Subcutaneous abdominal adipose tissue (tissue), 5 donors: ENCODE results near the gene GADD45GIP1.
"Not testable (repeated sequence)": the region's sequence is repeated elsewhere in the genome, so short reads cannot be mapped to it uniquely, and the experiment has no call there.

Experiments used
- H3K27ac ChIP-seq: one replicate; pipeline ENCODE4 v1.7.0; 2013; ENCODE audit warnings: low read depth, mild to moderate bottlenecking, inconsistent platforms, low read length, moderate library complexity
- H3K27me3 ChIP-seq, 5 donors: one replicate each; pipeline ENCODE4 v1.7.0; 2013; ENCODE audit warnings: low read length in 5 of 5, inconsistent platforms in 1 of 5; ENCODE audit not compliant: control insufficient read depth in 5 of 5, insufficient read depth in 4 of 5
- H3K36me3 ChIP-seq, 5 donors: one replicate each; pipeline ENCODE4 v1.7.0; 2013; ENCODE audit warnings: low read length in 5 of 5; ENCODE audit not compliant: control insufficient read depth in 5 of 5, insufficient read depth in 5 of 5
- H3K4me1 ChIP-seq, 5 donors: one replicate each; pipeline ENCODE4 v1.7.0; 2013; ENCODE audit warnings: low read length in 5 of 5, mild to moderate bottlenecking in 3 of 5, moderate library complexity in 1 of 5; ENCODE audit not compliant: control insufficient read depth in 5 of 5, insufficient read depth in 5 of 5
- H3K4me3 ChIP-seq, 5 donors: one replicate each; pipeline ENCODE4 v1.7.0; 2013; ENCODE audit warnings: low read length in 5 of 5, low read depth in 1 of 5
- H3K9ac ChIP-seq, 5 donors: one replicate each; pipeline ENCODE4 v1.7.0; 2013; ENCODE audit warnings: low read length in 5 of 5, mild to moderate bottlenecking in 4 of 5, moderate library complexity in 3 of 5
- H3K9me3 ChIP-seq, 5 donors: one replicate each; pipeline ENCODE4 v1.7.0; 2013; ENCODE audit warnings: low read length in 5 of 5; ENCODE audit not compliant: control insufficient read depth in 5 of 5
- donor health status: healthy.
- donor health status: healthy.
- donor health status: healthy.
- donor health status: healthy.
- donor health status: healthy.

GADD45GIP1 gene

DNA sequence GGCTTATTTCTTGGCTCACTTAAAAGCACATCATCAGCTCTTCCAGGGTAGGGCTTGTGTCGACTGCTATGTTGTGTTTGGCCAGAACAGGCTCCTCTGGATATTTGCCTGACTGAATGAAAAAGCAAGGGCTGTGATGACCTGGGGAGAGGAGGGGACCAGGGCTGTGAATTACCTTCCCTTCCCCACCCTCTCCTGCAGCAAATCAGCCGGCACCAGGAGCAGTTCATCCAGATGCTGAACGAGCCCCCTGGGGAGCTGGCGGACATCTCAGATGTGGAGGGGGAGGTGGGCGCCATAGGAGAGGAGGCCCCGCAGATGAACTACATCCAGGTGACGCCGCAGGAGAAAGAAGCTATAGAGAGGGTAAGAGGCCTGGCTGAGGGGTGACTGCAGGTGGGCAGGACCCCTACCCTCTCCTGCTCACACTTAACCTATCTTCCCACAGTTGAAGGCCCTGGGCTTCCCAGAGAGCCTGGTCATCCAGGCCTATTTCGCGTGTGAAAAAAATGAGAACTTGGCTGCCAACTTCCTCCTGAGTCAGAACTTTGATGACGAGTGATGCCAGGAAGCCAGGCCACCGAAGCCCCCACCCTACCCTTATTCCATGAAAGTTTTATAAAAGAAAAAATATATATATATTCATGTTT lies 4.4 kb downstream of the GADD45GIP1 start:
- no peaks in the 10 kb centered on the region for H3K9me3 ChIP-seq
- H3K4me1 ChIP-seq, result peaks cover 2 to 32% (median 26%) of the 10 kb centered on the region in 5 donors
- H3K9ac ChIP-seq, result peak overlapping the region in 3 of 5 donors; percentile 28 to 49 (median 47)
- H3K4me3 ChIP-seq, result no peak overlapping the region
- peaks cover 0 to 70% (median 68%) of the 10 kb centered on the region in 5 donors for H3K36me3 ChIP-seq
- H3K27me3 ChIP-seq, result no peaks in the 10 kb centered on the region
- peak overlapping the region; percentile 37 for H3K27ac ChIP-seq

DNA sequence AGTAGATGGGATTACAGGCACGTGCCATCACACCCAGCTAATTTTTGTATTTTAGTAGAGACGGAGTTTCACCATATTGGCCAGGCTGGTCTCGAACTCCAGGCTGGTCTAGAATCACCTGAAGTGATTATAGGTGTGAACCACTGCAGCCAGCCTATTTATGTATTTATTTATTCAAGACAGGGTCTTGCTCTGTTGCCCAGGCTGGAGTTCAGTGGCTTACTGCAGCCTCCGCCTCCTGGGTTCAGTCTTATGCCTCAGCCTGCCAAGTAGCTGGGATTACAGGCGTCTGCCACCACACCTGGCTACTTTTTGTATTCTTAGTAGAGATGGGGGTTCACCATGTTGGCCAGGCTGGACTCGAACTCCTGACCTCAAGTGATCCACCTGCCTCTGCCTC lies 5.0 kb downstream of the GADD45GIP1 start:
- H3K36me3 ChIP-seq, result peaks cover 0 to 71% (median 68%) of the 10 kb centered on the region in 5 donors
- peaks cover 2 to 37% (median 32%) of the 10 kb centered on the region in 5 donors for H3K4me1 ChIP-seq
- peak overlapping the region; percentile 37 for H3K27ac ChIP-seq
- H3K9ac ChIP-seq, result peak overlapping the region in 1 of 5 donors; percentile 49
- H3K4me3 ChIP-seq, H3K9me3 ChIP-seq, H3K27me3 ChIP-seq: not testable (repeated sequence)

DNA sequence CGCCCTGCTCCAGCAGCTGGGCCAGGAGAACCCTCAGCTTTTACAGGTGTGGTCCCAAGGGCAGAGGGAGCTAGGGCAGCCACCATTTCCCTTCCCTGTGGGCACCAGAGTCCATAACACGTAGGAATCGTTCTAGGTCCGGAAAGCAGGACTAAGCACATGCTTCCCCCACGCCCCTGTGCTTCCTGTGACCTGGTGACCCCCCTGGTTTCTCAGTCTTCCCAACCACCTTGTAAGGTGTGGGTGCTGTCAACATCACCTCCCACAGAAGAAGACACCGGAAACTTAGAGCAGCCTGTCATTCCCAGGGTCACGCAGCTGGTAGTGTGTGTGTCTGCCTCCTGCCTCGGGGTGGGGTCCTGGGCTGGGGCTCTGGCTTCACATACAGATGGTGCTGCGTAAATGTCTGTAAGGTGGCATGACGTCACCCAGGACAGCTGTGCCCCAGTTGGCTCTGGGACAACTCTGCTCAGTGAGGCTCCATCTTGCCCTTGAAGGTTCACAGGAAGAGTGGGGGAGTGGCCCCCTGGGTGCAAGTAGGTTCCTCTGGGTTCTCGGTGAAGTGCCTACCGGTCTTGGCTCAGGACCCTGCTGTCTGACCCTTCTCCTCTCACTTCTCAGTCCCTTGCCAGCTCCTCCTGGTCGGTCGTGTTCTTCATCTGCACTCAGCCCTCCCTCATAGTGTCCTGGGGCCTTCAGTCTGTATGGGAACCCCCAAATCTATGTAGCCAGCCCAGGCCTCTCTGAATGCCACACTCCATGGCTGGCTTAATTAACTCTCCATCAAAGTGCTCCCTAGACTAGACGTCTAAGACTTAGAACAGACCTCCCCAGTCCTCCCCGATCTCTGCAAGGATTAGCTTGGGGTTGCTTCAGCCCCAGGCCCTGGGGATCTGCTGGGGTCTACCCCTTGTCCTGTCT lies 7.4 kb downstream of the GADD45GIP1 start:
- Histone ChIP-seq H3K36me3 (peaks cover 0 to 72% (median 67%) of the 10 kb centered on the region in 5 donors), H3K4me1 (peaks cover 8 to 31% (median 26%) of the 10 kb centered on the region in 5 donors), H3K4me3 (no peak overlapping the region), H3K9me3 (no peaks in the 10 kb centered on the region), H3K27ac (peak overlapping the region; percentile 49), H3K27me3 (no peaks in the 10 kb centered on the region), H3K9ac (no peak overlapping the region)

DNA sequence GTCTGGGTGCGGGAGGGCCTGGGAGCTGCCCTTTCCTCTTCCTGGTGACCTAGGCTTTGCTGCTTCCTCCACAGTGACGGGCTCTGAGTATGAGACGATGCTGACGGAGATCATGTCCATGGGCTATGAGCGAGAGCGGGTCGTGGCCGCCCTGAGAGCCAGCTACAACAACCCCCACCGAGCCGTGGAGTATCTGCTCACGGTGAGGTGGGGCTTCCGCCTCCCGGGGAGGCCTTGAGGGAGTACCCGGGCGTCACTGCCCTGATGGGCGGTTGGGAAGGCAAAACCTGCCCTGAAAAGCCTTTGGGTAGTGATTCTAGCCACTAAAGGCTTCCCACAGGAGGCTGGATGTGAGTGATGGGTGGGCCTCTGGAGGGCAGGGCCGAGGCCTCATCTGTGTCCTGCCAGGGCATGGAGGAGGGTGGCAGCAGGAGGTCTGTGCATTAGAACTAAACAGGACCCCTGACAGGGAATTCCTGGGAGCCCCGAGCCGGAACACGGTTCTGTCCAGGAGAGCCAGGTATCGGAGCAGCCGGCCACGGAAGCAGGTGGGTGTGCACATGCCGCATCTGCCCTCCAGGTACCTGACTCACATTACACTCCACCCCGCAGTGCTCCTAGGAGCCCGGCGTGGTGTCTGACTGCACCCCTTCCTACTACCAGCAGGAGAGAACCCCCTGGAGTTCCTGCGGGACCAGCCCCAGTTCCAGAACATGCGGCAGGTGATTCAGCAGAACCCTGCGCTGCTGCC lies 8.2 kb downstream of the GADD45GIP1 start:
- H3K9me3 ChIP-seq, result no peaks in the 10 kb centered on the region
- H3K4me1 ChIP-seq, result peaks cover 8 to 27% (median 25%) of the 10 kb centered on the region in 5 donors
- H3K36me3 ChIP-seq, result peaks cover 0 to 71% (median 64%) of the 10 kb centered on the region in 5 donors
- peak overlapping the region; percentile 49 for H3K27ac ChIP-seq
- H3K27me3 ChIP-seq, result no peaks in the 10 kb centered on the region
- no peak overlapping the region for H3K4me3 ChIP-seq
- H3K9ac ChIP-seq, result peak overlapping the region in 1 of 5 donors; percentile 43

DNA sequence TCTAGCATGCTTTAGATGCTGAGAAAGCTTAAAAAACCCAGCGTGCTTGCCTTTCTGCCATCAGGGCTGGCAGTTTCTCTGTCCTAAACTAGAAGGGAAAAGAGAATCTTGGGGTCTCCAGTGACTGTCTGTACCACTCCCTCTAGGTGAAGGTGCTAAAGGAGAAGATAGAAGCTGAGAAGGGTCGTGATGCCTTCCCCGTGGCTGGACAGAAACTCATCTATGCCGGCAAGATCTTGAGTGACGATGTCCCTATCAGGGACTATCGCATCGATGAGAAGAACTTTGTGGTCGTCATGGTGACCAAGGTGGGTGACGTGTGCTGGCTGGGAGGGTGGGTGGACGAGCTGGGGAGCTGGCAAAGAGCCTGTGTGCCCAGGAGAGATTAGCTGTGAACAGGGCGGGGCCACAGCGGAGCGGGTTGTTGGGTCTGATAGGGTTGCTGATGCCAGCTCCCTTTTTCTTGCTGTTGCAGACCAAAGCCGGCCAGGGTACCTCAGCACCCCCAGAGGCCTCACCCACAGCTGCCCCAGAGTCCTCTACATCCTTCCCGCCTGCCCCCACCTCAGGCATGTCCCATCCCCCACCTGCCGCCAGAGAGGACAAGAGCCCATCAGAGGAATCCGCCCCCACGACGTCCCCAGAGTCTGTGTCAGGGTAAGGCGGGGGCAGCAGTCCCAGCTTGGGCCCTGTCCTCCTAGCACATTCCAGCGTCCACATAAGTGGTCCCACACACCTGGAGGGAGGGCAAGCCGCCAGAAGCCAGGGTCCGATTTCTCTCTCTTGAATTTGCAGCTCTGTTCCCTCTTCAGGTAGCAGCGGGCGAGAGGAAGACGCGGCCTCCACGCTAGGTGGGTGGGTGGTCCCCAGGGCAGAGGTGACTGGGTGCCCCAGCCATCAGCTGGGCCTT lies 9.1 kb downstream of the GADD45GIP1 start:
- H3K4me3 ChIP-seq, result no peak overlapping the region
- H3K9ac ChIP-seq, result peak overlapping the region in 1 of 5 donors; percentile 43
- no peaks in the 10 kb centered on the region for H3K27me3 ChIP-seq
- peaks cover 8 to 27% (median 24%) of the 10 kb centered on the region in 5 donors for H3K4me1 ChIP-seq
- peak overlapping the region; percentile 85 for H3K27ac ChIP-seq
- H3K36me3 ChIP-seq, result peaks cover 0 to 72% (median 64%) of the 10 kb centered on the region in 5 donors
- no peaks in the 10 kb centered on the region for H3K9me3 ChIP-seq

DNA sequence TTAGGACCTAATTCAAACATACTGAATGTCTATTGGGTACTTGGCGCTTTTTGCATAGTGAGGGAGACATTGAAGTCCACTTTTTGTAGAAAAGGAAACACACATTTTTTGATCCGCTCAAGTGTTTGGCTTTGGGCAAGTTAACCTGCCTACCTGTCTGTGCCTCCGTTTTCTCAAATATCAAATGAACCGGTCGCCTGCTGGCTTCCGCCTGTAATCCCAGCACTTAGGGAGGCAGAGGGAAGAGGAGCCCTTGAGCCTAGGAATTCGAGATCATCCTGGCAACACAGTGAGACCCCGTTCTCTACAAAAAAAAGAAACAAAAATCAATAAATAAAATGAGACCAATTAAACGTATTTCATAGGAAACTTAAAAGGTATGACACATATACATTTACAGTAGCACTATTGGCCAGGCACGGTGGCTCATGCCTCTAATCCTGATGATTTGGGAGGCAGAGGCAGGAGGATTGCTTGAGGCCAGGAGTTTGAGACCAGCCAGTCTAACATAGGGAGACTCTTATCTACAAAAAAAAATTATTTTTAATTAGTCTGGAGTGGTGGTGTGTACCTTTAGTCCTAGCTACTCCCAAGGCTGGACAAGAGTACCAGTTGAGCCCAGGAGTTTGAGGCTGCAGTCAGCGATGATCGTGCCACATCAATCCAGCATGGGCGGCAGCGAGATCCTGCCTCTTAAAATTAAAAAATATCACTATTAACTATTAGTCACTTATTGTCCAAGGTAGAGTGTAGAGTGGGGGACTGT lies 10.1 kb downstream of the GADD45GIP1 start:
- Histone ChIP-seq H3K4me3 (peak overlapping the region; percentile 73 to 85 (median 83)), H3K27me3 (no peaks in the 10 kb centered on the region), H3K36me3 (peaks cover 0 to 72% (median 62%) of the 10 kb centered on the region in 5 donors), H3K27ac (peak overlapping the region; percentile 85), H3K9me3 (no peaks in the 10 kb centered on the region), H3K4me1 (peaks cover 6 to 24% (median 21%) of the 10 kb centered on the region in 5 donors), H3K9ac (peak overlapping the region; percentile 79 to 96 (median 89))

DNA sequence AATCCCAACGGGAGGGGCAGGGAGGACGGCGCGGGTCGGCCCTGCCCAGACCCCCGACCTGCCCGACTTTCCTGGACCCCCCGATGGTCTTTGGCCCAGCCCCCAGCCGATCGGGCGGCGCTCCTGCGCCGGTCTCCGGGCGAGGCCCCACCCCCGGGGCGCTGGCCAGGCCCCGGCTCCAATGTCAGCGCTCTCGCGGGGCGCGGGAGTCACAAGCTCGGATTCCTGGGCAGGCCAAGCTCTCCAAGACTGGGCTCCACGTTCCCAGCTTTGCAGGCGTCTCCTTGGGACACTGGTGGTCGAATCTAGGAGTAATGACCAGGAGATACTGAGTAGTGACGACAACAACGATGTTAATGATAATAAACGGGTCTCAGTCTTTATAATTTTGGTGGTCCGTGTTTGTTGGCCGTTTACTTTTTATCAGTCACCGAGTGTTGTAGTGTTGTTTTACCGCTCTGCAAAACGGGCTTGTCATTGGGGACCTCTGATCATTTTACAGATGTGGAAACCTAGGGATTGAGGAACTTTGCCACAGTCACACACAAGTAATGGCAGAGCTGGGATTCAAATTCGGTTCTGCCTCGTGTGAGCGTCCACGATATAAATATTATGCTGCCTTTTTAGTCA lies 10.8 kb downstream of the GADD45GIP1 start:
- peak overlapping the region; percentile 79 to 96 (median 89) for H3K9ac ChIP-seq
- H3K4me3 ChIP-seq, result peak overlapping the region; percentile 73 to 85 (median 83)
- peak overlapping the region; percentile 85 for H3K27ac ChIP-seq
- no peaks in the 10 kb centered on the region for H3K9me3 ChIP-seq
- peaks cover 0 to 73% (median 63%) of the 10 kb centered on the region in 5 donors for H3K36me3 ChIP-seq
- no peaks in the 10 kb centered on the region for H3K27me3 ChIP-seq
- H3K4me1 ChIP-seq, result peaks cover 6 to 24% (median 21%) of the 10 kb centered on the region in 5 donors

DNA sequence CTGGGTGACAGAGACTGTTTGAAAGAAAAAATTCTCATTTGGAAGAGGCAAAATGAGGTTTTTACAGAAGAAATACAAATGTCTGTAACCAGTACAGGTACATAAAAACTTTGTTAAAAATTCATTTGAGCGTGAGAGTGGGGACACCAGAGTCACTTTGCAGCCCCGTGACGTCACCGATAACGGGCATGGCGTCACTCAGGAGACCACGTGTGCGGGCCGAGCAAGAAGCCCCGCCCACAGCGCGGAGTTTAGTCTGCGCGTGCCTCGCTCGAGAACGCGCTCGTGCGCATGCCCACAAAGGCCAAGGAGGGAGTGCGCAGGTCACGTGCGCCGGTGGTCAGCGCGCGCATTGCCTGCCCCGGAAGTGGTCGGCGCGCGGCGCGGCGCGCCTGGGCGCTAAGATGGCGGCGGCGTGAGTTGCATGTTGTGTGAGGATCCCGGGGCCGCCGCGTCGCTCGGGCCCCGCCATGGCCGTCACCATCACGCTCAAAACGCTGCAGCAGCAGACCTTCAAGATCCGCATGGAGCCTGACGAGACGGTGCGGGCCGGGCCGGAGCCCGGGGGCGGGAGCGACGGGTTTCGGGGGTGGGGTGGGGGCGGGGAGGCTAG lies 11.4 kb downstream of the GADD45GIP1 start, which contains the start of gene RAD23A:
Gene RAD23A, plus strand, starts transcription at position 384 of the 613 bp plus-strand sequence. Its CDS starts 87 bp downstream, at position 471.
- Histone ChIP-seq H3K27ac (peak within 1 kb of the TSS; percentile 85), H3K36me3 (peaks cover 0 to 73% (median 63%) of the 10 kb centered on the region in 5 donors), H3K4me1 (peaks cover 6 to 28% (median 26%) of the 10 kb centered on the region in 5 donors), H3K4me3 (peak within 1 kb of the TSS; percentile 73 to 85 (median 83)), H3K9me3 (no peaks in the 10 kb centered on the region), H3K9ac (peak within 1 kb of the TSS; percentile 79 to 96 (median 89)), H3K27me3 (no peaks in the 10 kb centered on the region)
